H1 (cell line): ENCODE data around the gene EIF4E1B. TPM values are rescaled to one million over a fixed set of nuclear protein-coding genes. Genes with fewer than 3 reads are reported as not detected.

ENCODE experiments used
- CTCF ChIA-PET: fragments of 300-600 bp; sonication (Branson Sonifier 250); formaldehyde crosslinking; loops from one replicate; lab custom pipeline; 2021; ENCODE audit not compliant: partially characterized antibody; lab: Charles Lee
- POLR2A ChIA-PET: fragments of 300-600 bp; sonication (Branson Sonifier 250); formaldehyde crosslinking; loops from one replicate; lab custom pipeline; 2021; ENCODE audit warnings: inconsistent platforms; ENCODE audit not compliant: partially characterized antibody; lab: Charles Lee
- DNase-seq, 2 experiments: peaks; one replicate each; pipeline versions ENCODE4 v3.0.0 to v3.0.0-alpha.2; 2010 to 2022; ENCODE audit warnings: low spot score in 2 of 2, low read depth in 1 of 2, mixed read lengths in 1 of 2
- FAIRE-seq: peaks from 2 replicates; lab custom pipeline; 2011; peaks lifted over from hg19 to GRCh38; lab: Jason Lieb, UNC
- H2AFZ ChIP-seq: 2 replicates; pipeline ENCODE4 v1.8.1; 2012; ENCODE audit warnings: low read length, inconsistent platforms
- H2AK5ac ChIP-seq: 2 replicates; pipeline ENCODE4 v1.6.1; 2013; ENCODE audit warnings: low read depth, low read length
- H2BK120ac ChIP-seq: replicated peaks from 2 replicates; pipeline ENCODE3; 2013; ENCODE audit warnings: low read depth, low read length, inconsistent platforms
- H2BK12ac ChIP-seq: 2 replicates; pipeline ENCODE4 v1.6.1; 2013; ENCODE audit warnings: low read depth, low read length
- H2BK15ac ChIP-seq: 2 replicates; pipeline ENCODE4 v1.6.1; 2013; ENCODE audit warnings: low read length
- H2BK20ac ChIP-seq: 2 replicates; pipeline ENCODE4 v1.6.1; 2013; ENCODE audit warnings: low read length
- H2BK5ac ChIP-seq: 2 replicates; pipeline ENCODE4 v1.6.1; 2013; ENCODE audit warnings: low read depth, low read length
- H3K14ac ChIP-seq: 2 replicates; pipeline ENCODE4 v1.6.1; 2013; ENCODE audit warnings: inconsistent platforms; ENCODE audit not compliant: insufficient read length
- H3K18ac ChIP-seq: 2 replicates; pipeline ENCODE4 v1.6.1; 2013; ENCODE audit warnings: low read length; ENCODE audit errors: extremely low read depth
- H3K23ac ChIP-seq: 2 replicates; pipeline ENCODE4 v1.6.1; 2013; ENCODE audit warnings: inconsistent platforms; ENCODE audit not compliant: insufficient read length
- H3K23me2 ChIP-seq: 2 replicates; pipeline ENCODE4 v1.6.1; 2013; ENCODE audit warnings: low read depth, low read length
- H3K27ac ChIP-seq: 2 replicates; pipeline ENCODE4 v1.6.1; 2011; ENCODE audit warnings: low read depth, low read length, inconsistent platforms
- H3K27me3 ChIP-seq, 4 experiments: replicated peaks in 1 of 4; 1 replicate in 1 of 4; 2 replicates in 3 of 4; pipeline versions ENCODE4 v1.6.1 to v1.8.1; 2011 to 2013; ENCODE audit warnings: low read length in 3 of 4, mild to moderate bottlenecking in 3 of 4, inconsistent platforms in 2 of 4, mixed read lengths in 2 of 4, moderate library complexity in 1 of 4; ENCODE audit not compliant: control insufficient read depth in 3 of 4, insufficient read depth in 3 of 4; ENCODE audit errors: extremely low read depth in 1 of 4
- H3K36me3 ChIP-seq, 4 experiments: 2 replicates each; pipeline versions ENCODE4 v1.6.1 to v1.8.1; 2011 to 2013; ENCODE audit warnings: mild to moderate bottlenecking in 4 of 4, low read length in 3 of 4, moderate library complexity in 2 of 4, control low read depth in 1 of 4, inconsistent platforms in 1 of 4; ENCODE audit not compliant: insufficient read depth in 4 of 4, control insufficient read depth in 2 of 4
- H3K4ac ChIP-seq: replicated peaks from 2 replicates; pipeline ENCODE3; 2013; ENCODE audit warnings: low read length, low read depth, mixed read lengths, inconsistent platforms; ENCODE audit not compliant: insufficient read length
- H3K4me1 ChIP-seq, 4 experiments: replicated peaks in 1 of 4; 1 replicate in 1 of 4; 2 replicates in 3 of 4; pipeline versions ENCODE4 v1.6.1 to v1.8.1; 2011 to 2013; ENCODE audit warnings: low read length in 3 of 4, inconsistent platforms in 2 of 4, mixed read lengths in 1 of 4; ENCODE audit not compliant: insufficient read depth in 4 of 4, control insufficient read depth in 3 of 4
- H3K4me2 ChIP-seq, 2 experiments: 2 replicates each; pipeline versions ENCODE4 v1.6.1 to v1.8.1; 2011 to 2013; ENCODE audit warnings: low read depth in 2 of 2, low read length in 2 of 2, control low read depth in 1 of 2, inconsistent platforms in 1 of 2, mild to moderate bottlenecking in 1 of 2; ENCODE audit not compliant: insufficient read depth in 1 of 2
- H3K4me3 ChIP-seq, 4 experiments: fragments of 200-600, 300-600 bp in 1 of 4; sonication (generic), shearing (Covaris generic), sonication (Bioruptor Twin) in 1 of 4; 2 replicates each; pipeline versions ENCODE4 v1.5.1 to v1.8.1; 2011 to 2016; ENCODE audit warnings: low read length in 4 of 4, low read depth in 3 of 4, control low read depth in 2 of 4, inconsistent platforms in 2 of 4, mild to moderate bottlenecking in 2 of 4, mixed read lengths in 1 of 4, moderate library complexity in 1 of 4; ENCODE audit not compliant: insufficient read depth in 2 of 4; ENCODE audit errors: extremely low read depth in 1 of 4
- H3K56ac ChIP-seq: replicated peaks from 2 replicates; pipeline ENCODE3; 2013; ENCODE audit warnings: low read depth, mild to moderate bottlenecking, mixed read lengths, low read length, inconsistent platforms; ENCODE audit not compliant: insufficient read length
- H3K79me1 ChIP-seq: 2 replicates; pipeline ENCODE4 v1.6.1; 2013; ENCODE audit warnings: low read depth, low read length, control low read depth
- H3K79me2 ChIP-seq, 2 experiments: 2 replicates each; pipeline versions ENCODE4 v1.6.1 to v1.8.1; 2012 to 2013; ENCODE audit warnings: low read length in 2 of 2, mild to moderate bottlenecking in 2 of 2, inconsistent platforms in 1 of 2; ENCODE audit not compliant: insufficient read depth in 2 of 2, control insufficient read depth in 1 of 2
- H3K9ac ChIP-seq, 4 experiments: replicated peaks in 1 of 4; 1 replicate in 1 of 4; 2 replicates in 3 of 4; pipeline versions ENCODE4 v1.6.1 to v1.8.1; 2011 to 2013; ENCODE audit warnings: low read depth in 3 of 4, low read length in 3 of 4, control low read depth in 2 of 4, mild to moderate bottlenecking in 2 of 4, moderate library complexity in 2 of 4, inconsistent platforms in 1 of 4; ENCODE audit errors: extremely low read depth in 1 of 4
- H3K9me3 ChIP-seq, 2 experiments: 2 replicates each; pipeline versions ENCODE4 v1.6.1 to v1.8.1; 2012 to 2013; ENCODE audit warnings: mild to moderate bottlenecking in 2 of 2, moderate library complexity in 2 of 2, control low read depth in 1 of 2, inconsistent platforms in 1 of 2, low read depth in 1 of 2, low read length in 1 of 2, mixed read lengths in 1 of 2; ENCODE audit not compliant: insufficient read depth in 2 of 2
- H4K20me1 ChIP-seq, 2 experiments: replicated peaks in 1 of 2; 2 replicates each; pipeline versions ENCODE3 to v1.8.1; 2011 to 2013; ENCODE audit warnings: inconsistent platforms in 2 of 2, low read length in 2 of 2, mild to moderate bottlenecking in 1 of 2; ENCODE audit not compliant: insufficient read depth in 2 of 2, control insufficient read depth in 1 of 2
- H4K5ac ChIP-seq: 2 replicates; pipeline ENCODE4 v1.6.1; 2013; ENCODE audit warnings: low read length, low read depth, mixed read lengths, inconsistent platforms; ENCODE audit not compliant: insufficient read length
- H4K8ac ChIP-seq: 2 replicates; pipeline ENCODE4 v1.8.0; 2013; ENCODE audit warnings: mild to moderate bottlenecking, moderate library complexity, low read length, inconsistent platforms; ENCODE audit not compliant: insufficient read depth; ENCODE audit errors: extremely low read depth
- H4K91ac ChIP-seq: replicated peaks from 2 replicates; pipeline ENCODE3; 2013; ENCODE audit warnings: low read length, mixed read lengths, inconsistent platforms; ENCODE audit not compliant: insufficient read length
- ASH2L ChIP-seq: fragments of 200-600, 300-600 bp; sonication (generic); IDR thresholded peaks from one replicate; pipeline ENCODE4 v1.7.1; 2017; ENCODE audit warnings: low read length
- CEBPB ChIP-seq: IDR thresholded peaks from 2 replicates; pipeline ENCODE4 v1.6.1; 2012; ENCODE audit warnings: low read depth, low read length
- RBBP5 ChIP-seq: IDR thresholded peaks from 2 replicates; pipeline ENCODE4 v1.7.1; 2012; ENCODE audit warnings: low read depth, mild to moderate bottlenecking, inconsistent platforms, low read length, moderate library complexity, borderline replicate concordance
- WGBS, 2 experiments: shearing (Covaris generic) in 1 of 2; methylation state at CpG; one replicate each; pipeline versions ENCODE4 v1.1.6 to v1.1.7; 2013 to 2015; ENCODE audit warnings: low lambda C conversion rate in 2 of 2, mixed read lengths in 2 of 2, inconsistent platforms in 1 of 2, low coverage in 1 of 2, missing lambda C conversion rate in 1 of 2; ENCODE audit not compliant: insufficient replicate concordance in 2 of 2, insufficient coverage in 1 of 2, insufficient read length in 1 of 2; ENCODE audit errors: extremely low coverage in 1 of 2, missing lambda C conversion rate in 1 of 2; 5-methylcytosine and 5-hydroxymethylcytosine counted together
- polyA plus RNA-seq, 7 experiments: library from polyadenylated mRNA; depleted of rRNA in 3 of 7; stranded (reverse) in 5 of 7; unstranded in 2 of 7; fragments of >200 nt in 5 of 7; fragments of 200-250 nt in 2 of 7; gene quantifications; 1 replicate in 5 of 7; 2 replicates in 1 of 7; 4 replicates in 1 of 7; pipeline versions ENCODE4 v1.2.1 to v1.2.3, GENCODE V29; 2011 to 2013; ENCODE audit warnings: missing spikeins in 2 of 7, mixed read lengths in 2 of 7
- total RNA-seq: library from RNA; stranded (reverse); fragmentation: NEBNext Ultra II Directional; extraction: Animal tissue kit (Norgen Biotek cat#: 25700); gene quantifications from 2 replicates; pipeline ENCODE4 v1.2.1, GENCODE V29; 2021

The EIF4E1B gene
- total and polyA plus RNA-seq, 2 of the 8 experiments (the other 6 are each of a cell fraction or from before 2014, with no cell fraction given), result 0.97 to 1.3 TPM

DNA sequence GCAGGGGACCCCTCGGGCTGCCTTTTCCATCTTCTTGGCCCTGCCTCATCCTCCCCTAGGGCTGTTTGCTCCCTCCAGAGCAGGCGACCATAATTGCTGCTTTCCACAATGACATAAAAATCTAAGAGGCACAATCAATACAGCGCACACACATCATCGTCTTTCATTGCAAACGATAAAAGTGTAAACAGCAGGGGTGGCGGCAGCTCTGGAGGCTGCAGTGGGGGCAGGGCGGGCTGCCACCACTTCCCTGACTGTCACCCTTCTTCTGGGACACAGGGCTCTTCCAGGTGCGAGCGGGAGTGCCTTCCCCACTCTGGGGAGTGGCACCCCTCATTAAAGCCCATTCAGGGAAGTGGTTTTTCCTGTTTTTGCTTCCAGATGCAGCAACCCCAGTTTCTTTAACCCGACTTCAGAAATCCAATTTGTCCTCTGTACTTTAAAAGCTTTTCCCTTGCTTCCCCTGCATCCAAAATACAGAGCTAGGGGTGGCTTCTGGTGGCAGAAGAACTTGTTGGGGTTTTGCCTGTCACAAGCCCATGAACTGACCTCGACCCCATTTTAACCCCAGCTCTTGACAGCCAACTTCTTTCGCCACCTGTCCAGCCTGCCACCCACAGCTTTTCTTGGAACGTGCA lies 62.5 kb downstream of the EIF4E1B start:
- H3K9ac ChIP-seq, result no peak overlapping the region
- CTCF ChIA-PET, result interaction anchor here (0.7 to 32.2 kb wide), 10 partner anchors 7 to 211 kb away, joined by 3 to 859 read pairs (median 4); no protein-coding TSS in a partner anchor
- 55% methylated on average over 13 of the region's 13 CpGs; no CpG with 5 or more reads in 1 of the 2 experiments for WGBS, 2 experiments
- TF ChIP-seq CEBPB, result no peak
- TF ChIP-seq ASH2L, result peak; percentile 35
- 0 out of 2 replicates have a peak, but pooled peaks have one; percentile 57 for TF ChIP-seq RBBP5
- TF ChIP-seq, all 59 proteins: peak for 2
- Histone ChIP-seq H4K20me1 (no peaks in the 10 kb centered on the region), H3K27me3 (peaks cover 0 to 3% (median under 1%) of the 10 kb centered on the region in 4 experiments; a peak in 4 of 7 replicates), H2BK20ac (peak overlapping the region; percentile 82; the same call in 1 of the 2 replicates), H2AFZ (no peak overlapping the region), H2BK5ac (peak overlapping the region; percentile 73; the same call in 1 of the 2 replicates), H3K79me2 (no peaks in the 10 kb centered on the region), H3K4ac (no peak overlapping the region), H2BK12ac (peak overlapping the region; percentile 78; the same call in 1 of the 2 replicates), H3K18ac (0 out of 2 replicates have a peak overlapping the region, but pooled peaks have one; percentile 16), H3K4me2 (no peak overlapping the region), H3K14ac (no peak overlapping the region), H4K91ac (no peak overlapping the region), H3K23me2 (no peaks in the 10 kb centered on the region; the same call in 1 of the 2 replicates), H2BK15ac (0 out of 2 replicates have a peak overlapping the region, but pooled peaks have one; percentile 36), H3K4me3 (no peak overlapping the region), H3K56ac (no peak overlapping the region), H4K5ac (no peak overlapping the region), H3K9me3 (no peaks in the 10 kb centered on the region), H3K27ac (no peak overlapping the region), H2BK120ac (no peak overlapping the region), H4K8ac (no peak overlapping the region), H3K79me1 (no peaks in the 10 kb centered on the region), H3K23ac (no peak overlapping the region), H3K36me3 (no peaks in the 10 kb centered on the region), H2AK5ac (no peak overlapping the region), H3K4me1 (peaks cover 16 to 38% (median 28%) of the 10 kb centered on the region in 4 experiments)
- DNase-seq (no peak), FAIRE-seq (no peak)
- POLR2A ChIA-PET, result interaction anchor here (0.8 to 2.8 kb wide), 6 partner anchors 10 to 63 kb away, joined by 3 to 13 read pairs (median 5); partner anchors contain the start of genes EIF4E1B and SNCB
